Measurements from ENCODE around the gene SLC4A1AP.
A peak's percentile ranks its signal among the peaks of the same experiment; 100 is the strongest.
"Not testable (repeated sequence)": the region's sequence is repeated elsewhere in the genome, so short reads cannot be mapped to it uniquely, and the experiment has no call there.

The SLC4A1AP gene

GRCh38 chr2:27651056-27651455 is 12.6 kb upstream of the SLC4A1AP start:
- DNase-seq (ENCODE audit: low read depth in 2 of 2): no peak

DNA sequence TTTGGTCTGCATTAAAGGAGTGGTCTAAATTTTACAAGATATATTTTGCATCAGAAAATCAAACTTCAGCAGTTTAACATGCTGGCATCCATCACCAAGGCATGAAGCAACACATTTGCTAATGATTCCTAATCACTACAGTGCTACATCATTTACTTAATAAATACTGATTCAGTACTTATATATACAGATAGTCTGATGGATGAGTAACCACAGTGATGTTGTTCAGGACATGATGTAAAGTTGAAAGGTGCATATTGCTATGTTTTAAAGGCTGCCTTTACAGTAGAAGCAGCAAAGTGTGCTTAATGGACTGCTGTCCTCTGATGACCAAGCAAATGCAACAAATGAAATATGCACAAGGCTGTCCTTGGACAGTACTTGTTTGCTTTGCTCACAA is 11.3 kb upstream of the SLC4A1AP start:
- DNase-seq (ENCODE audit: low read depth in 2 of 2): no peak

GRCh38 chr2:27652790-27653189 is 10.9 kb upstream of the SLC4A1AP start:
- no peak for DNase-seq (ENCODE audit: low read depth in 2 of 2)

GRCh38 chr2:27653397-27653796 is 10.3 kb upstream of the SLC4A1AP start:
- no peak for DNase-seq (ENCODE audit: low read depth in 2 of 2)

- DNase-seq (ENCODE audit: low read depth in 2 of 2): no peak
These were observed 8.3 kb upstream of the SLC4A1AP start for GRCh38 chr2:27655155-27655951.

GRCh38 chr2:27661371-27661770 is 2.3 kb upstream of the SLC4A1AP start:
- no peak for DNase-seq (ENCODE audit: low read depth in 2 of 2)

- DNase-seq (ENCODE audit: low read depth in 2 of 2): no peak
These were observed 475 bp downstream of the SLC4A1AP start for GRCh38 chr2:27664154-27664574.

- no peak for DNase-seq (ENCODE audit: low read depth in 2 of 2)
These were observed 1.1 kb downstream of the SLC4A1AP start for GRCh38 chr2:27664622-27665363.

- DNase-seq (ENCODE audit: low read depth in 2 of 2): no peak
These were observed 3.8 kb downstream of the SLC4A1AP start for GRCh38 chr2:27667446-27667845.

- DNase-seq (ENCODE audit: low read depth in 2 of 2): no peak
These were observed 7.5 kb downstream of the SLC4A1AP start for GRCh38 chr2:27671235-27671634.

GRCh38 chr2:27672723-27673486 is 9.2 kb downstream of the SLC4A1AP start:
- DNase-seq (ENCODE audit: low read depth in 2 of 2): no peak

GRCh38 chr2:27680571-27680970 is 16.9 kb downstream of the SLC4A1AP start:
- DNase-seq (ENCODE audit: low read depth in 2 of 2): no peak

- DNase-seq (ENCODE audit: low read depth in 2 of 2): no peak
These were observed 18.2 kb downstream of the SLC4A1AP start for GRCh38 chr2:27681841-27682240.

DNA sequence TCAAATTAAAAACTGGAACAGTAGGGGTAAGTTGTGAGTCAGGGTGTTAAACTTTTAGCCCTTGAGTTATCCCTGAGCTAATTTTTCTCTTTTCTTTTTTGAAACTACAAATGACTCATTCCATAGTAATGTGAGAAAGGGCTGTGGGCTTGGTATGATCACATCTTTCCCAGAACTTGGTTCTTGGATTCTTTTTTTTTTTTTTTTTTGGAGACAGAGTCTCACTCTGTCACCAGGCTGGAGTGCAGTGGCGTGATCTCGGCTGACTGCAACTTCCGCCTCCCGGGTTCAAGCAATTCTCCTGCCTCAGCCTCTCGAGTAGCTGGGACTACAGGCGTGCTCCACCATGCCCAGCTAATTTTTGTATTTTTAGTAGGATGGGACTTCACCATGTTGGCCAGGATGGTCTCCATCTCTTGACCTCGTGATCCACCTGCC is 18.7 kb downstream of the SLC4A1AP start:
- not testable (repeated sequence) for DNase-seq (ENCODE audit: low read depth in 2 of 2)

GRCh38 chr2:27683390-27684071 is 19.8 kb downstream of the SLC4A1AP start:
- DNase-seq (ENCODE audit: low read depth in 2 of 2): peak; percentile 60 to 69

GRCh38 chr2:27685006-27685405 is 21.3 kb downstream of the SLC4A1AP start:
- not testable (repeated sequence) for DNase-seq (ENCODE audit: low read depth in 2 of 2)

- DNase-seq (ENCODE audit: low read depth in 2 of 2): no peak
These were observed 21.9 kb downstream of the SLC4A1AP start for GRCh38 chr2:27685577-27685976.

- DNase-seq (ENCODE audit: low read depth in 2 of 2): no peak
These were observed 23.5 kb downstream of the SLC4A1AP start for GRCh38 chr2:27687232-27687631.

GRCh38 chr2:27689424-27689823 is 25.7 kb downstream of the SLC4A1AP start:
- no peak for DNase-seq (ENCODE audit: low read depth in 2 of 2)

GRCh38 chr2:27690052-27690451 is 26.4 kb downstream of the SLC4A1AP start:
- DNase-seq (ENCODE audit: low read depth in 2 of 2): no peak

GRCh38 chr2:27697660-27698059 is 34.0 kb downstream of the SLC4A1AP start:
- no peak for DNase-seq (ENCODE audit: low read depth in 2 of 2)

DNA sequence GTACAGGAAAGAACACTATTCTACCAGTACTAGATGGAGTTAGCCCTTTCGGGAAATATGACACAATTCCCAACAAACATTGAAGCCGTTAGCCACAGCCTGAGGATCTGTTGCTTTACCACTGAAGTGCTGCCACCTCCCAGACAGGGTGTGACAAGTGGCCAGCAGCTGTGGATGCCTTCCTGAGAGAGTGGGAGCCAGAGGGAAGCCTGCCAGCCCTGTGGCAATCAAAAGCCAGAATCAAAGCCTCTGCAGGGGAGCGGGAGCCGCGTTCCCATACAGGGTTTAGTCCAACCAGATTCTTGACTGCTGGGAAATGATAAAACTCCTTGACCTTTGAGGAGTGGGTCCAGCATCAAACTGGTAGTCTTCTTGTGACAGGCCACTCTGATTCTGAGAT is 38.0 kb downstream of the SLC4A1AP start:
- no peak for DNase-seq (ENCODE audit: low read depth in 2 of 2)

Measured in stimulated activated CD8-positive, alpha-beta memory T cell treated with anti-CD3 and anti-CD28 coated beads, Interleukin-2, amount 100 ng/mL, for 1 hour (primary cell).